Activated B cell treated with CpG ODN at 0.5 μM for 24 hours (primary cell): Measurements from ENCODE around the gene MCC. TPM values are rescaled to one million over a fixed set of nuclear protein-coding genes. Genes with fewer than 3 reads are reported as not detected.

Experiments
- ATAC-seq: fragments of 200-7000 bp; cut with Tn5 transposase; one replicate; pipeline ENCODE4 v1.10.0; 2021; ENCODE audit warnings: low read depth, mild to moderate bottlenecking, moderate library complexity
- CTCF ChIA-PET: fragments of 350-600 bp; sonication (Branson Sonifier 250); formaldehyde crosslinking; loops from one replicate; lab custom pipeline; 2021; ENCODE audit warnings: antibody characterized with exemption; lab: Charles Lee
- POLR2A ChIA-PET: fragments of 350-600 bp; sonication (Branson Sonifier 250); formaldehyde crosslinking; loops from one replicate; lab custom pipeline; 2021; ENCODE audit warnings: antibody characterized with exemption; lab: Charles Lee
- DNase-seq: peaks from one replicate; pipeline ENCODE4 v3.0.0; 2022
- H3K27ac Mint-ChIP-seq: one replicate; pipeline ENCODE4 v1.8.0; 2020; ENCODE audit warnings: mixed read lengths
- H3K27me3 Mint-ChIP-seq: one replicate; pipeline ENCODE4 v1.8.0; 2021; ENCODE audit warnings: mixed read lengths
- H3K36me3 Mint-ChIP-seq: one replicate; pipeline ENCODE4 v1.8.0; 2021; ENCODE audit warnings: low read depth, mixed read lengths
- H3K4me1 Mint-ChIP-seq: one replicate; pipeline ENCODE4 v1.8.0; 2021; ENCODE audit warnings: mixed read lengths
- H3K4me3 Mint-ChIP-seq: one replicate; pipeline ENCODE4 v1.8.0; 2020; ENCODE audit warnings: mild to moderate bottlenecking, mixed read lengths
- H3K9me3 Mint-ChIP-seq: one replicate; pipeline ENCODE4 v1.8.0; 2020; ENCODE audit warnings: mixed read lengths
- intact Hi-C: fragments of 100-400 bp; cut with micrococcal nuclease; formaldehyde crosslinking; loops from one replicate; pipeline ENCODE4 v1.15.1; 2024
- total RNA-seq: library from RNA; stranded (reverse); gene quantifications from 2 replicates; pipeline ENCODE4 v1.2.3, GENCODE V29; 2022
- TF ChIP-seq, protein P1 (sequence below): fragments of 200-600 bp; IDR thresholded peaks from one replicate; pipeline ENCODE4 v1.8.0; 2022; ENCODE audit warnings: antibody characterized with exemption, mild to moderate bottlenecking

The MCC gene
- total RNA-seq, 1 donor from 2014 or later: 0.22 TPM

DNA sequence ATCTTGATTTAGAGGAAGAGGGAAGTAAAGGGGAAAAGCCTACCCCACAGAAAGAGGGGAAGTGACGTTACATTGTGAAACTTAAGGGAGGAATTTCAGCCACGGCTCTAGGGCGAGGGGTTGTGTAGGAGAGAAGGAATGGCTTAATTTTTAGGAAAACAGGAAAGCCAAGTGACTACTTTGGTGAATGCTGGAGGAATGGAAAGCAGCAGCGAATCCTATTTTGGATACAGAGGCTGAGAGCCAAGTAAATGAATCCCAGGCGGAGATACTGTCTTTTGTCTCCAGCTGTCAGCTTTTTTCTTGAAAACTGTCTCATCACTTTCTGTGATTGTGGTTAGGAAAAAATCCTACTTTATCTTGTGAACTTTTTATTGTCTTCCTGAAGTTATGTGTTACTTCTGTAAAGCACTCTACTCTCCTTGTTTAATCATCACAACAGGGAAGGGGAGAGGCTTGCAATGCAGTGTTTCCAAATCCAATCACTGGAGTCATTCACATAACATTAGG lies 241.8 kb downstream of the MCC start:
- Mint-ChIP-seq H3K4me1 (no peaks in the 10 kb centered on the region), H3K9me3 (peaks cover 6% of the 10 kb centered on the region), H3K27ac (no peak overlapping the region), H3K36me3 (no peaks in the 10 kb centered on the region), H3K4me3 (no peak overlapping the region), H3K27me3 (peaks cover 17% of the 10 kb centered on the region)
- DNase-seq (no peak), ATAC-seq (no peak)
- intact Hi-C loops: no loop called here
- POLR2A ChIA-PET: no interaction called here
- TF ChIP-seq, protein P1, sequence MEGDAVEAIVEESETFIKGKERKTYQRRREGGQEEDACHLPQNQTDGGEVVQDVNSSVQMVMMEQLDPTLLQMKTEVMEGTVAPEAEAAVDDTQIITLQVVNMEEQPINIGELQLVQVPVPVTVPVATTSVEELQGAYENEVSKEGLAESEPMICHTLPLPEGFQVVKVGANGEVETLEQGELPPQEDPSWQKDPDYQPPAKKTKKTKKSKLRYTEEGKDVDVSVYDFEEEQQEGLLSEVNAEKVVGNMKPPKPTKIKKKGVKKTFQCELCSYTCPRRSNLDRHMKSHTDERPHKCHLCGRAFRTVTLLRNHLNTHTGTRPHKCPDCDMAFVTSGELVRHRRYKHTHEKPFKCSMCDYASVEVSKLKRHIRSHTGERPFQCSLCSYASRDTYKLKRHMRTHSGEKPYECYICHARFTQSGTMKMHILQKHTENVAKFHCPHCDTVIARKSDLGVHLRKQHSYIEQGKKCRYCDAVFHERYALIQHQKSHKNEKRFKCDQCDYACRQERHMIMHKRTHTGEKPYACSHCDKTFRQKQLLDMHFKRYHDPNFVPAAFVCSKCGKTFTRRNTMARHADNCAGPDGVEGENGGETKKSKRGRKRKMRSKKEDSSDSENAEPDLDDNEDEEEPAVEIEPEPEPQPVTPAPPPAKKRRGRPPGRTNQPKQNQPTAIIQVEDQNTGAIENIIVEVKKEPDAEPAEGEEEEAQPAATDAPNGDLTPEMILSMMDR: no peak
- CTCF ChIA-PET: no interaction called here

DNA sequence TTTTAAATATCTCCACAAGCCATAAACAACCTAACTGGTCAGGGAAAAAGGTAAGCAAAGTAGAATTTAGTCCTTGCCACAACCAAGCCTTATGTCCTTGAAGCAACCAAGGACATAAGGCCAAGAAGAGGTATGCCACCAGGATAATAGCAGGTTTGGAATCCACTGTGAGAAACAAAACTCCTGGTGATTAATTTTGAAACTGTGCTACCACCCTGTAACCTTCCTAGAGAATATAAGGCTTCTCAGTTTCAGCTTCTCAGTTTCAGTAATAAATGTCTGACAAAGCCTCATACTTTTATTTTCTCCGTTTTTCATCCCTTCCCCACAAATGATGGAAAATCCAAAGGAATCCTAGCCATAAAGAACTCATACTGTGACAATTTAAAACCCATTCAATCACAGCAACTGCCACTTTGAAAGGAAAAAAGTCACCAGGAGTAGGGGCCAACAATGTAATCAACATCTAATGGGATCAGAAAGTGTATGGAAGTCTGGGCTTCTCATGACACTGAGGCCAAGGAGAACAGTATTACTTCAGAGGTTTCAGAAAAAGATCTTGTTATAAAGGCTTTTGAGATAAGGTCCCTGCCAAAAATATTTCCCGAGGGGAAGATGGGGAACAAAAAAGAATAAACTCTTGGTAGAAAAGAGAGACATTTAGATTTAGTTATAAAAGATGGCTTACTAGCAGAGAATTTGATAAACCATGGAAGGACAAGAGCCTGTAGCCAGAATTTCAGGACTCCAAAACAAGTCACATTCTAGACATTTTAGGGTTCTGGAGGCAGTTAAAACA lies 242.6 kb downstream of the MCC start:
- peaks cover 17% of the 10 kb centered on the region for H3K27me3 Mint-ChIP-seq
- POLR2A ChIA-PET: no interaction called here
- H3K27ac Mint-ChIP-seq: no peak overlapping the region
- TF ChIP-seq, protein P1: no peak
- intact Hi-C loops: no loop called here
- H3K4me1 Mint-ChIP-seq: no peaks in the 10 kb centered on the region
- no peaks in the 10 kb centered on the region for H3K36me3 Mint-ChIP-seq
- ATAC-seq (no peak), DNase-seq (no peak)
- CTCF ChIA-PET: no interaction called here
- peaks cover 6% of the 10 kb centered on the region for H3K9me3 Mint-ChIP-seq
- no peak overlapping the region for H3K4me3 Mint-ChIP-seq

DNA sequence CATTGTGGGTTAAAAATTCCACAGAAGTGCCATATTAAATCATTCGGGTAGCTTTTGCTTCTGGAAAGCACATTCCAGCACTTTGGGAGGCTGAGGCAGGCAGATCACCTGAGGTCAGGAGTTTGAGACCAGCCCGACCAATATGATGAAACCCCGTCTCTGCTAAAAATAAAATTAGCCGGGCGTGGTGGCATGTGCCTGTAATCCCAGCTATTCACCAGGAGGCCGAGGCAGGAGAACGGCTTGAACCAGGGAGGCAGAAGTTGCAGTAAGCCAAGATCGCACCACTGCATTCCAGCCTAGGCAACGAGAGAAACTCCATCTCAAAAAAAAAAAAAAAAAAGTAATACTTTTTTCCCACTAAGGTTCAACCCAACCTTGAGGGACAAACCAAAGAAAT lies 243.3 kb downstream of the MCC start:
- ChIA-PET POLR2A (no interaction called here), CTCF (no interaction called here)
- intact Hi-C loops: no loop called here
- Mint-ChIP-seq H3K4me3 (no peak overlapping the region), H3K4me1 (no peaks in the 10 kb centered on the region), H3K36me3 (no peaks in the 10 kb centered on the region), H3K9me3 (peaks cover 6% of the 10 kb centered on the region), H3K27ac (no peak overlapping the region), H3K27me3 (peaks cover 17% of the 10 kb centered on the region)
- TF ChIP-seq, protein P1: no peak
- no peak for ATAC-seq
- DNase-seq: no peak

DNA sequence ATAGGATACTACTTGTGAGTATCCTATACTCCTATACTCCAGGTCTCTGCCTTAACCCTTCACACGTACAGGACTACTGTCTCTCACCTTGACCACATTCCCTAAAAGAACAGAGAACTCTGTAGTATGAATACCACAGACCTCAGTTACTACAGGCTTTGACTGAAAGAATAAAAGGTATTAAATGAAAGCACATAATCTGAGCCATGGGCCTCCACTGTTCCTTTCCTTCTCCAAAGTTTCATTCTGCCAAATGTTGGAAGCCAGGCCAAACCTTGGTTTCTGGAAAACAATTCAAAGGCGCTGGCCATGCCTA lies 244.9 kb downstream of the MCC start:
- Mint-ChIP-seq H3K4me3 (no peak overlapping the region), H3K27me3 (peaks cover 14% of the 10 kb centered on the region), H3K9me3 (peaks cover 6% of the 10 kb centered on the region), H3K36me3 (no peaks in the 10 kb centered on the region), H3K27ac (no peak overlapping the region), H3K4me1 (no peaks in the 10 kb centered on the region)
- DNase-seq (no peak), ATAC-seq (no peak)
- TF ChIP-seq, protein P1: no peak
- intact Hi-C loops: no loop called here
- ChIA-PET POLR2A (no interaction called here), CTCF (no interaction called here)

DNA sequence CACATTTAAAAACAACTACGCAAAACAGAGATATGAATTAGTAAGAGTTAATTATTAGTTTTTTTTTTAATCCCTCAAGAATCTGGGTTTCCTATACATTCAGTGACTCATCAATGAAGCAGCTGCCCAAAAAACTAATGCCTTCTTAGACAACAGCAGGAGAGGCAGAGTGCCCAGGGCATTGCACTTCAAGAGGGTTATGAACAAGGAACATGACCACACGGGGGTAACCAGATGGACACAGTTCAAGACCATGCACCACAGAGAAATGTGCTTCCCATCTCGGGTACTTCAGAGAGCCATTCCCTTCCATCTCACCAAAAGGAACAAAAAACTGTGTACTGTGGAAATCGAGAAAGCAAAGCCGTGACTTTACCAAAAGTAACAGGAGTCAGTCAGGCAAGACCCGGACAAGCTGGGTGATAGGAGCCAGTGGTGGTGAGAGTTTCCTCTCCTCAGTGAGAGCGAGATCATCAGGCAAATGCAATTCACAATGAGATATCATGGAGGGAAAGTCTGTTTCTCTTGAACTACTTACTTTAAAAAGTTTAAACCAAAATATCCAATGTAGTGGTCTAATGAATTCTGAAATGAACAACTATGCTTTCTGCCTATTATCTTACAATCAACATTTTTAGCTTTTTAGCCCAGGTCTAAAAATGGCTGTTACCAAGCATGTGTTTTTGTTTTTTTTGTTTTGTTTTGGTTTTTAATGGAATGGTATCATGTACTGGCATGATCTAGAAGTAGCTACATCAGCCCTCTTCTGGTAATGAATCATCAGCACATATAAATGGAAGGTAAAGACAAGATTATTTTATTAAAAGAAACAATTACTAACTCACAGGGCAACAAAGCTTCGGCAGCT lies 245.5 kb downstream of the MCC start:
- no peak overlapping the region for H3K4me3 Mint-ChIP-seq
- peaks cover 6% of the 10 kb centered on the region for H3K9me3 Mint-ChIP-seq
- TF ChIP-seq, protein P1: no peak
- H3K27me3 Mint-ChIP-seq: peaks cover 13% of the 10 kb centered on the region
- POLR2A ChIA-PET: no interaction called here
- no peaks in the 10 kb centered on the region for H3K36me3 Mint-ChIP-seq
- H3K27ac Mint-ChIP-seq: no peak overlapping the region
- CTCF ChIA-PET: no interaction called here
- ATAC-seq: no peak
- intact Hi-C loops: no loop called here
- no peak for DNase-seq
- H3K4me1 Mint-ChIP-seq: no peaks in the 10 kb centered on the region
